ENCODE data around the gene GRHL1.

The GRHL1 gene

DNA sequence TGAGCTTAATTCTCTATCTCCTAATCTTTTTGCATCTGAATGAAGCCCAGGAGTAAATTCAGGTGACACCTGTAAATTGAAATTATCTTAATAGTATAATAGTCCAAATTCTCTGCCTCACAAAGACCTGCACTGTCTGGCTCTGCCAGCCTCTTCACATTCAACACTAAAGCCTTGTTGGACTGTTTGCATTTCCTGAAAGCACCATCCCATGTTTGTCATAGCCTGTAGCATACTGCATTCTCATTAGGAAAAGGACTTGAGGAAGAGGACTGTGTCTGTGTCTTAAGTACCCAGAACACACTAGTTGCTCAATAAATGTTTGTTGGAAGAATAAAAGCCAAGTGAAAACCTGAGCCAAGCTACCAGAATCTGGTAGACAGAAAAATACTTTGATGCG lies 42.9 kb upstream of the GRHL1 start:
- Histone ChIP-seq H3K4me3 (ENCODE audit: low read depth in 1 of 2, low read length in 2 of 2) (no peak overlapping the region), H3K4me1 (ENCODE audit: insufficient read depth, low read length) (no peaks in the 10 kb centered on the region), H3K4me2 (ENCODE audit: insufficient read depth, low read length) (no peak overlapping the region), H3K9me3 (ENCODE audit: insufficient read depth, low read length, severe bottlenecking) (no peaks in the 10 kb centered on the region), H3K79me2 (ENCODE audit: insufficient read depth, low read length) (no peaks in the 10 kb centered on the region), H4K20me1 (ENCODE audit: insufficient read depth, low read length) (no peaks in the 10 kb centered on the region), H3K9ac (ENCODE audit: low read depth, low read length) (no peak overlapping the region), H3K27ac (ENCODE audit: low read length) (no peak overlapping the region), H3K36me3 (ENCODE audit: insufficient read depth, low read length) (peaks cover 54% of the 10 kb centered on the region), H3K27me3 (ENCODE audit: insufficient read depth, low read length, poor library complexity) (no peaks in the 10 kb centered on the region), H2AFZ (ENCODE audit: low read depth, low read length) (no peak overlapping the region)
- TF ChIP-seq EZH2 (IDR thresholded peaks at IDR 0.05; ENCODE audit: borderline replicate concordance, low read depth, low read length, severe bottlenecking): no peak
- TF ChIP-seq, protein P1, sequence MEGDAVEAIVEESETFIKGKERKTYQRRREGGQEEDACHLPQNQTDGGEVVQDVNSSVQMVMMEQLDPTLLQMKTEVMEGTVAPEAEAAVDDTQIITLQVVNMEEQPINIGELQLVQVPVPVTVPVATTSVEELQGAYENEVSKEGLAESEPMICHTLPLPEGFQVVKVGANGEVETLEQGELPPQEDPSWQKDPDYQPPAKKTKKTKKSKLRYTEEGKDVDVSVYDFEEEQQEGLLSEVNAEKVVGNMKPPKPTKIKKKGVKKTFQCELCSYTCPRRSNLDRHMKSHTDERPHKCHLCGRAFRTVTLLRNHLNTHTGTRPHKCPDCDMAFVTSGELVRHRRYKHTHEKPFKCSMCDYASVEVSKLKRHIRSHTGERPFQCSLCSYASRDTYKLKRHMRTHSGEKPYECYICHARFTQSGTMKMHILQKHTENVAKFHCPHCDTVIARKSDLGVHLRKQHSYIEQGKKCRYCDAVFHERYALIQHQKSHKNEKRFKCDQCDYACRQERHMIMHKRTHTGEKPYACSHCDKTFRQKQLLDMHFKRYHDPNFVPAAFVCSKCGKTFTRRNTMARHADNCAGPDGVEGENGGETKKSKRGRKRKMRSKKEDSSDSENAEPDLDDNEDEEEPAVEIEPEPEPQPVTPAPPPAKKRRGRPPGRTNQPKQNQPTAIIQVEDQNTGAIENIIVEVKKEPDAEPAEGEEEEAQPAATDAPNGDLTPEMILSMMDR (IDR thresholded peaks at IDR 0.05; ENCODE audit: borderline replicate concordance, extremely low read depth, low read length, poor library complexity, severe bottlenecking): no peak
- ATAC-seq (ENCODE audit: insufficient read depth, low read depth): no peak
- no peak for DNase-seq

DNA sequence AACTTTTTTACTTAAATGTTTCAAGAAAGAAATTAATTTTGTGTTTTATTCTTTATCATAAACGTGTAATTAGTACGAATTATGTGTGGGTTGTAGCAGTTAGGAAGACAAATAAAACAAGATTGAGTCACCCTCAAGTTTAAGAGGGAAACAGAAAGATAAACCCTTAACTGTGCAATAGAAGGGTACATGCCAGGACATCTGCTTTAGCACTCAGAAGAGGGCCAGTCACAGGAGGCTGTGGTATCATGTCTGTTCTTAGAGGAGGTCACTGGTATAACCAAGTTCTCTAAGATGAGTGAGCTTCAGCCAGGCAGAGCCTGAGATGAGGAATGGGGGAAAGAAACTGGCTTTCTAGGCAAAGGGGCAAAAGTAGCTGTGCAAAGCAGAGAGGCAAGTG lies 42.4 kb upstream of the GRHL1 start:
- Histone ChIP-seq H3K9ac (ENCODE audit: low read depth, low read length) (no peak overlapping the region), H4K20me1 (ENCODE audit: insufficient read depth, low read length) (no peaks in the 10 kb centered on the region), H3K27me3 (ENCODE audit: insufficient read depth, low read length, poor library complexity) (no peaks in the 10 kb centered on the region), H3K79me2 (ENCODE audit: insufficient read depth, low read length) (no peaks in the 10 kb centered on the region), H3K36me3 (ENCODE audit: insufficient read depth, low read length) (peaks cover 58% of the 10 kb centered on the region), H3K4me2 (ENCODE audit: insufficient read depth, low read length) (no peak overlapping the region), H3K4me3 (ENCODE audit: low read depth in 1 of 2, low read length in 2 of 2) (no peak overlapping the region), H3K9me3 (ENCODE audit: insufficient read depth, low read length, severe bottlenecking) (no peaks in the 10 kb centered on the region), H2AFZ (ENCODE audit: low read depth, low read length) (no peak overlapping the region), H3K4me1 (ENCODE audit: insufficient read depth, low read length) (no peaks in the 10 kb centered on the region), H3K27ac (ENCODE audit: low read length) (no peak overlapping the region)
- ATAC-seq (ENCODE audit: insufficient read depth, low read depth) (no peak; the same call in 2 of the 3 replicates), DNase-seq (no peak)
- TF ChIP-seq, protein P1 (IDR thresholded peaks at IDR 0.05; ENCODE audit: borderline replicate concordance, extremely low read depth, low read length, poor library complexity, severe bottlenecking): no peak
- no peak for TF ChIP-seq EZH2 (IDR thresholded peaks at IDR 0.05; ENCODE audit: borderline replicate concordance, low read depth, low read length, severe bottlenecking)

- no peaks in the 10 kb centered on the region for H3K9me3 ChIP-seq (ENCODE audit: insufficient read depth, low read length, severe bottlenecking)
- H4K20me1 ChIP-seq (ENCODE audit: insufficient read depth, low read length): no peaks in the 10 kb centered on the region
- H2AFZ ChIP-seq (ENCODE audit: low read depth, low read length): no peak overlapping the region
- no peak overlapping the region for H3K4me2 ChIP-seq (ENCODE audit: insufficient read depth, low read length)
- peaks cover 62% of the 10 kb centered on the region for H3K36me3 ChIP-seq (ENCODE audit: insufficient read depth, low read length)
- H3K9ac ChIP-seq (ENCODE audit: low read depth, low read length): no peak overlapping the region
- TF ChIP-seq EZH2 (IDR thresholded peaks at IDR 0.05; ENCODE audit: borderline replicate concordance, low read depth, low read length, severe bottlenecking): no peak
- TF ChIP-seq, protein P1 (IDR thresholded peaks at IDR 0.05; ENCODE audit: borderline replicate concordance, extremely low read depth, low read length, poor library complexity, severe bottlenecking): no peak
- no peak overlapping the region for H3K27ac ChIP-seq (ENCODE audit: low read length)
- H3K79me2 ChIP-seq (ENCODE audit: insufficient read depth, low read length): no peaks in the 10 kb centered on the region
- DNase-seq (no peak), ATAC-seq (ENCODE audit: insufficient read depth, low read depth) (no peak)
- no peak overlapping the region for H3K4me3 ChIP-seq (ENCODE audit: low read depth in 1 of 2, low read length in 2 of 2)
- no peaks in the 10 kb centered on the region for H3K4me1 ChIP-seq (ENCODE audit: insufficient read depth, low read length)
- no peaks in the 10 kb centered on the region for H3K27me3 ChIP-seq (ENCODE audit: insufficient read depth, low read length, poor library complexity)
Observed at GRCh38 chr2:9910699-9911098, 40.8 kb upstream of the GRHL1 start.

- TF ChIP-seq, protein P1 (IDR thresholded peaks at IDR 0.05; ENCODE audit: borderline replicate concordance, extremely low read depth, low read length, poor library complexity, severe bottlenecking): no peak
- TF ChIP-seq EZH2 (IDR thresholded peaks at IDR 0.05; ENCODE audit: borderline replicate concordance, low read depth, low read length, severe bottlenecking): no peak
- Histone ChIP-seq H3K9me3 (ENCODE audit: insufficient read depth, low read length, severe bottlenecking) (no peaks in the 10 kb centered on the region), H3K9ac (ENCODE audit: low read depth, low read length) (no peak overlapping the region), H3K36me3 (ENCODE audit: insufficient read depth, low read length) (peaks cover 60% of the 10 kb centered on the region), H3K4me2 (ENCODE audit: insufficient read depth, low read length) (no peak overlapping the region), H4K20me1 (ENCODE audit: insufficient read depth, low read length) (no peaks in the 10 kb centered on the region), H3K4me1 (ENCODE audit: insufficient read depth, low read length) (no peaks in the 10 kb centered on the region), H2AFZ (ENCODE audit: low read depth, low read length) (no peak overlapping the region), H3K4me3 (ENCODE audit: low read depth in 1 of 2, low read length in 2 of 2) (no peak overlapping the region), H3K27ac (ENCODE audit: low read length) (no peak overlapping the region), H3K79me2 (ENCODE audit: insufficient read depth, low read length) (no peaks in the 10 kb centered on the region), H3K27me3 (ENCODE audit: insufficient read depth, low read length, poor library complexity) (no peaks in the 10 kb centered on the region)
- DNase-seq (no peak), ATAC-seq (ENCODE audit: insufficient read depth, low read depth) (no peak)
Observed at GRCh38 chr2:9912468-9912867, 39.0 kb upstream of the GRHL1 start.

Data from DND-41 (cell line).